ENCODE measurements around the gene DACT1.

- TF ChIP-seq, protein P1, sequence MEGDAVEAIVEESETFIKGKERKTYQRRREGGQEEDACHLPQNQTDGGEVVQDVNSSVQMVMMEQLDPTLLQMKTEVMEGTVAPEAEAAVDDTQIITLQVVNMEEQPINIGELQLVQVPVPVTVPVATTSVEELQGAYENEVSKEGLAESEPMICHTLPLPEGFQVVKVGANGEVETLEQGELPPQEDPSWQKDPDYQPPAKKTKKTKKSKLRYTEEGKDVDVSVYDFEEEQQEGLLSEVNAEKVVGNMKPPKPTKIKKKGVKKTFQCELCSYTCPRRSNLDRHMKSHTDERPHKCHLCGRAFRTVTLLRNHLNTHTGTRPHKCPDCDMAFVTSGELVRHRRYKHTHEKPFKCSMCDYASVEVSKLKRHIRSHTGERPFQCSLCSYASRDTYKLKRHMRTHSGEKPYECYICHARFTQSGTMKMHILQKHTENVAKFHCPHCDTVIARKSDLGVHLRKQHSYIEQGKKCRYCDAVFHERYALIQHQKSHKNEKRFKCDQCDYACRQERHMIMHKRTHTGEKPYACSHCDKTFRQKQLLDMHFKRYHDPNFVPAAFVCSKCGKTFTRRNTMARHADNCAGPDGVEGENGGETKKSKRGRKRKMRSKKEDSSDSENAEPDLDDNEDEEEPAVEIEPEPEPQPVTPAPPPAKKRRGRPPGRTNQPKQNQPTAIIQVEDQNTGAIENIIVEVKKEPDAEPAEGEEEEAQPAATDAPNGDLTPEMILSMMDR (IDR thresholded peaks at IDR 0.05; ENCODE audit: low read depth, low read length, missing input control) = no peak
- TF ChIP-seq YY1 (IDR thresholded peaks at IDR 0.05) = no peak
Measured at GRCh38 chr14:58605465-58605864, 32.3 kb upstream of the DACT1 start.
